ENCODE measurements around the gene MORF4L1. TPM values are rescaled to one million over a fixed set of nuclear protein-coding genes. Genes with fewer than 3 reads are reported as not detected.

Gene MORF4L1
- total and polyA plus RNA-seq, 10 of the 15 experiments (the other 5 are each of a cell fraction or from before 2014, with no cell fraction given): 113 to 636 (median 229) TPM

- TF ChIP-seq CTCF (IDR thresholded peaks at IDR 0.05 in 2 of 3, conservative IDR thresholded peaks at IDR 0.05 in 1 of 3; ENCODE audit: control insufficient read depth in 2 of 3, extremely low read depth in 1 of 3, insufficient read depth in 1 of 3, low read depth in 3 of 3, low read length in 3 of 3) (no peak), WRNIP1 (IDR thresholded peaks at IDR 0.05; ENCODE audit: borderline replicate concordance, low read depth, low read length) (no peak), PBX3 (IDR thresholded peaks at IDR 0.05; ENCODE audit: insufficient replicate concordance, low read depth, low read length) (no peak), CUX1 (IDR thresholded peaks at IDR 0.05; ENCODE audit: insufficient replicate concordance, low read depth, low read length) (no peak), HDAC2 (IDR thresholded peaks at IDR 0.05) (no peak), TCF7 (IDR thresholded peaks at IDR 0.05; ENCODE audit: borderline replicate concordance) (no peak), ZSCAN29 (IDR thresholded peaks at IDR 0.05) (no peak), SREBF1 (IDR thresholded peaks at IDR 0.05; ENCODE audit: low read length) (no peak), PAX8 (IDR thresholded peaks at IDR 0.05) (no peak), BCL3 (IDR thresholded peaks at IDR 0.05; ENCODE audit: borderline replicate concordance, insufficient read depth, low read depth, low read length, poor library complexity, severe bottlenecking) (no peak), SKIL (IDR thresholded peaks at IDR 0.05; ENCODE audit: low read depth, poor library complexity, severe bottlenecking) (no peak), NR2C1 (IDR thresholded peaks at IDR 0.05) (no peak), IRF3 (IDR thresholded peaks at IDR 0.05) (no peak), JUND (IDR thresholded peaks at IDR 0.05; ENCODE audit: low read depth, low read length) (no peak), MYC (IDR thresholded peaks at IDR 0.05; ENCODE audit: insufficient read depth, insufficient read length, insufficient replicate concordance, low read length, severe bottlenecking) (no peak)
Measured at GRCh38 chr15:78944669-78945407, 72.1 kb downstream of the MORF4L1 start, which contains the start of gene CTSH (continued).

All from GM12878 (cell line).